IMR-90 (cell line): Measurements from ENCODE around the gene ELMO1. TPM values are rescaled to one million over a fixed set of nuclear protein-coding genes. Genes with fewer than 3 reads are reported as not detected.

Source experiments
- ATAC-seq: fragments of 200-7000 bp; cut with Tn5 transposase; 2 replicates; pipeline ENCODE4 v1.9.1; 2020; ENCODE audit warnings: low read depth, mild to moderate bottlenecking, moderate library complexity
- BruUV-seq: library from RNA; stranded (reverse); fragments of 400-500 nt; replicated peaks from 2 replicates; lab custom pipeline; 2021; lab: Mats Ljungman, UMichigan
- CTCF ChIA-PET: fragments of 300-600 bp; formaldehyde crosslinking; extraction: SDS; loops from one replicate; lab custom pipeline; 2021; ENCODE audit warnings: antibody characterized with exemption; lab: Yijun Ruan, JAX
- POLR2A ChIA-PET: fragments of 300-600 bp; sonication (Branson Sonifier 250); formaldehyde crosslinking; loops from one replicate; lab custom pipeline; 2022; ENCODE audit warnings: antibody characterized with exemption; ENCODE audit not compliant: unreplicated experiment; lab: Charles Lee
- DNase-seq: peaks from one replicate; pipeline ENCODE4 v3.0.0; 2013
- H2AFZ ChIP-seq: replicated peaks from 2 replicates; pipeline ENCODE3; 2013; ENCODE audit warnings: low read length, mild to moderate bottlenecking; ENCODE audit not compliant: poor library complexity
- H2AK5ac ChIP-seq: 2 replicates; pipeline ENCODE4 v1.6.1; 2013; ENCODE audit warnings: low read depth, low read length, inconsistent platforms
- H2AK9ac ChIP-seq: replicated peaks from 2 replicates; pipeline ENCODE3; 2013; ENCODE audit warnings: mild to moderate bottlenecking, low read depth, low read length, moderate library complexity; ENCODE audit not compliant: poor library complexity
- H2BK120ac ChIP-seq: 2 replicates; pipeline ENCODE4 v1.6.1; 2013; ENCODE audit warnings: low read depth, low read length, inconsistent platforms
- H2BK15ac ChIP-seq: 3 replicates; pipeline ENCODE4 v1.6.1; 2013; ENCODE audit warnings: low read depth, low read length, inconsistent platforms
- H2BK20ac ChIP-seq: 2 replicates; pipeline ENCODE4 v1.6.1; 2013; ENCODE audit warnings: low read depth, mild to moderate bottlenecking, inconsistent platforms, low read length, moderate library complexity
- H2BK5ac ChIP-seq: 2 replicates; pipeline ENCODE4 v1.6.1; 2013; ENCODE audit warnings: mild to moderate bottlenecking, low read depth, low read length, inconsistent platforms; ENCODE audit not compliant: poor library complexity, severe bottlenecking
- H3K14ac ChIP-seq: replicated peaks from 2 replicates; pipeline ENCODE4 v1.6.1; 2013; ENCODE audit warnings: low read depth, low read length, inconsistent platforms
- H3K18ac ChIP-seq: 2 replicates; pipeline ENCODE4 v1.6.1; 2013; ENCODE audit warnings: low read depth, low read length, control low read depth
- H3K23ac ChIP-seq: 2 replicates; pipeline ENCODE4 v1.6.1; 2013; ENCODE audit warnings: low read depth, low read length, inconsistent platforms
- H3K27ac ChIP-seq: 2 replicates; pipeline ENCODE4 v1.5.1; 2013; ENCODE audit warnings: mild to moderate bottlenecking, control low read depth, low read length; ENCODE audit not compliant: insufficient read depth
- H3K27me3 ChIP-seq: 2 replicates; pipeline ENCODE4 v1.6.1; 2013; ENCODE audit warnings: low read length; ENCODE audit not compliant: control insufficient read depth, insufficient read depth
- H3K36me3 ChIP-seq: 2 replicates; pipeline ENCODE4 v1.6.1; 2013; ENCODE audit warnings: low read length, mixed read lengths; ENCODE audit not compliant: control insufficient read depth, insufficient read depth
- H3K4ac ChIP-seq: 2 replicates; pipeline ENCODE4 v1.6.1; 2013; ENCODE audit warnings: low read depth, low read length, inconsistent platforms
- H3K4me1 ChIP-seq: 2 replicates; pipeline ENCODE4 v1.6.1; 2013; ENCODE audit warnings: low read length, mixed read lengths; ENCODE audit not compliant: control insufficient read depth, insufficient read depth
- H3K4me2 ChIP-seq: 2 replicates; pipeline ENCODE4 v1.6.1; 2013; ENCODE audit warnings: low read depth, mild to moderate bottlenecking, control low read depth, low read length, moderate library complexity
- H3K4me3 ChIP-seq: 2 replicates; pipeline ENCODE4 v1.5.1; 2013; ENCODE audit warnings: low read depth, mild to moderate bottlenecking, control low read depth, low read length, moderate library complexity; ENCODE audit not compliant: insufficient read depth
- H3K56ac ChIP-seq: 2 replicates; pipeline ENCODE4 v1.6.1; 2013; ENCODE audit warnings: low read length, inconsistent platforms; ENCODE audit not compliant: insufficient read depth; ENCODE audit errors: extremely low read depth
- H3K79me1 ChIP-seq, 2 experiments: 2 replicates each; pipeline ENCODE4 v1.6.1; 2013; ENCODE audit warnings: low read length in 2 of 2, inconsistent platforms in 1 of 2, low read depth in 1 of 2
- H3K9ac ChIP-seq: 2 replicates; pipeline ENCODE4 v1.6.1; 2013; ENCODE audit warnings: low read depth, low read length, control low read depth
- H3K9me1 ChIP-seq: 2 replicates; pipeline ENCODE4 v1.6.1; 2013; ENCODE audit warnings: low read length, inconsistent platforms; ENCODE audit not compliant: insufficient read depth
- H3K9me3 ChIP-seq: 2 replicates; pipeline ENCODE4 v1.6.1; 2013; ENCODE audit warnings: low read length; ENCODE audit not compliant: control insufficient read depth, insufficient read depth
- H4K20me1 ChIP-seq: 2 replicates; pipeline ENCODE4 v1.6.1; 2013; ENCODE audit warnings: low read length, inconsistent platforms; ENCODE audit not compliant: insufficient read depth
- H4K5ac ChIP-seq: 2 replicates; pipeline ENCODE4 v1.6.1; 2013; ENCODE audit warnings: mild to moderate bottlenecking, low read depth, low read length, control low read depth
- H4K8ac ChIP-seq, 2 experiments: 2 replicates each; pipeline ENCODE4 v1.6.1; 2013; ENCODE audit warnings: low read depth in 2 of 2, low read length in 2 of 2, control low read depth in 1 of 2, inconsistent platforms in 1 of 2
- H4K91ac ChIP-seq: 2 replicates; pipeline ENCODE4 v1.6.1; 2013; ENCODE audit warnings: low read depth, low read length, inconsistent platforms; ENCODE audit not compliant: insufficient read depth
- BHLHE40 ChIP-seq: fragments of 150-350 bp; IDR thresholded peaks from 2 replicates; pipeline ENCODE4 v1.6.1; 2016; ENCODE audit warnings: mild to moderate bottlenecking, low read depth, low read length
- CEBPB ChIP-seq: IDR thresholded peaks from 2 replicates; pipeline ENCODE4 v1.6.1; 2012; ENCODE audit warnings: low read depth, low read length, improper control_type of control experiment
- CHD1 ChIP-seq: IDR thresholded peaks from 2 replicates; pipeline ENCODE4 v1.6.1; 2012; ENCODE audit warnings: low read depth, low read length, improper control_type of control experiment
- CTCF ChIP-seq: conservative IDR thresholded peaks from 2 replicates; pipeline ENCODE4 v1.5.1; 2012; ENCODE audit warnings: mild to moderate bottlenecking, low read depth, low read length, improper control_type of control experiment
- FOS ChIP-seq: fragments of 150-350 bp; IDR thresholded peaks from 2 replicates; pipeline ENCODE4 v1.6.1; 2016; ENCODE audit warnings: low read depth, low read length
- MAFK ChIP-seq: IDR thresholded peaks from 2 replicates; pipeline ENCODE4 v1.6.1; 2012; ENCODE audit warnings: low read depth, low read length, improper control_type of control experiment
- MAZ ChIP-seq: IDR thresholded peaks from 2 replicates; pipeline ENCODE4 v1.6.1; 2012; ENCODE audit warnings: low read depth, mild to moderate bottlenecking, low read length, improper control_type of control experiment, moderate library complexity, borderline replicate concordance
- MXI1 ChIP-seq: IDR thresholded peaks from 2 replicates; pipeline ENCODE4 v1.6.1; 2012; ENCODE audit warnings: low read depth, mild to moderate bottlenecking, low read length, moderate library complexity, borderline replicate concordance
- NFE2L2 ChIP-seq: fragments of 150-350 bp; IDR thresholded peaks from 2 replicates; pipeline ENCODE4 v1.6.1; 2016; ENCODE audit warnings: low read depth, mild to moderate bottlenecking, low read length
- POLR2A ChIP-seq: IDR thresholded peaks from 2 replicates; pipeline ENCODE4 v1.6.1; 2012; ENCODE audit warnings: mild to moderate bottlenecking, low read depth, low read length
- RAD21 ChIP-seq: IDR thresholded peaks from 2 replicates; pipeline ENCODE4 v1.6.1; 2012; ENCODE audit warnings: low read length, improper control_type of control experiment
- RCOR1 ChIP-seq: IDR thresholded peaks from 2 replicates; pipeline ENCODE4 v1.6.1; 2012; ENCODE audit warnings: mild to moderate bottlenecking, low read length, improper control_type of control experiment; ENCODE audit not compliant: insufficient replicate concordance
- RFX5 ChIP-seq: IDR thresholded peaks from 2 replicates; pipeline ENCODE4 v1.8.0; 2012; ENCODE audit warnings: low read depth, mild to moderate bottlenecking, low read length, moderate library complexity
- SMC3 ChIP-seq: fragments of 150-350 bp; IDR thresholded peaks from 2 replicates; pipeline ENCODE4 v1.6.1; 2016; ENCODE audit warnings: low read depth, mild to moderate bottlenecking, antibody characterized with exemption, low read length, moderate library complexity
- WGBS, 2 experiments: methylation state at CpG; one replicate each; pipeline versions ENCODE4 v1.1.5 to v1.1.7; 2013; ENCODE audit warnings: missing lambda C conversion rate in 2 of 2; ENCODE audit not compliant: insufficient read length in 1 of 2; ENCODE audit errors: extremely low coverage in 2 of 2; 5-methylcytosine and 5-hydroxymethylcytosine counted together
- dilution Hi-C: fragments of 300-500 bp; cut with HindIII; formaldehyde crosslinking; loops from one replicate; pipeline ENCODE4 v1.14.3; 2018; ENCODE audit warnings: low sequenced_read_pairs; ENCODE audit not compliant: unreplicated experiment
- in situ Hi-C: fragments of 300-500 bp; cut with MboI; formaldehyde crosslinking; loops from 3 replicates; pipeline ENCODE4 v1.14.3; 2019; ENCODE audit warnings: low sequenced_read_pairs, inconsistent platforms, mixed read lengths
- intact Hi-C: fragments of 100-400 bp; cut with micrococcal nuclease; formaldehyde crosslinking; loops from 2 replicates; pipeline ENCODE4 v1.10.0; 2022
- polyA plus RNA-seq, 3 experiments: library from polyadenylated mRNA; depleted of rRNA; stranded (reverse); fragments of >200 nt; gene quantifications; 2 replicates each; pipeline ENCODE4 v1.2.3, GENCODE V29; 2012; ENCODE audit warnings: low replicate concordance in 1 of 3
- total RNA-seq: library from RNA; depleted of rRNA; stranded (reverse); fragments of >200 nt; gene quantifications from 2 replicates; pipeline ENCODE4 v1.2.3, GENCODE V29; 2012
- TF ChIP-seq, protein P1 (sequence below): fragments of 150-350 bp; IDR thresholded peaks from 2 replicates; pipeline ENCODE4 v1.6.1; 2016; ENCODE audit warnings: low read depth, mild to moderate bottlenecking, low read length, moderate library complexity, borderline replicate concordance
- TF ChIP-seq, protein P2 (sequence below): fragments of 150-350 bp; IDR thresholded peaks from 2 replicates; pipeline ENCODE4 v1.6.1; 2017; ENCODE audit warnings: mild to moderate bottlenecking, antibody characterized with exemption, low read length, low read depth

Gene ELMO1
- total and polyA plus RNA-seq, 2 of the 4 experiments (the other 2 are of a cell fraction): 0.03 TPM; not detected in 1

GRCh38 chr7:36852931-36853330 is 595.7 kb downstream of the ELMO1 start:
- Histone ChIP-seq H3K56ac (no peak overlapping the region), H3K79me1 (no peaks in the 10 kb centered on the region), H4K5ac (no peak overlapping the region), H3K9ac (no peak overlapping the region), H3K23ac (no peak overlapping the region), H4K91ac (no peak overlapping the region), H3K9me3 (no peaks in the 10 kb centered on the region), H2BK120ac (no peak overlapping the region), H3K27me3 (no peaks in the 10 kb centered on the region), H2AFZ (no peak overlapping the region), H2AK5ac (no peak overlapping the region), H3K27ac (no peak overlapping the region), H3K18ac (no peak overlapping the region), H3K4me3 (no peak overlapping the region), H3K4ac (no peak overlapping the region), H4K20me1 (no peaks in the 10 kb centered on the region), H3K4me1 (no peaks in the 10 kb centered on the region), H3K36me3 (no peaks in the 10 kb centered on the region), H3K9me1 (no peaks in the 10 kb centered on the region), H2AK9ac (no peak overlapping the region), H3K4me2 (no peak overlapping the region), H4K8ac (no peak overlapping the region), H2BK5ac (no peak overlapping the region), H2BK15ac (no peak overlapping the region), H2BK20ac (no peak overlapping the region), H3K14ac (no peak overlapping the region)
- POLR2A ChIA-PET: no interaction called here
- CTCF ChIA-PET: no interaction called here
- ATAC-seq (no peak), DNase-seq (no peak)
- no CpG with 5 or more reads among the region's 1 CpG for WGBS, 2 experiments
- TF ChIP-seq MAZ (no peak), RFX5 (no peak), BHLHE40 (no peak), POLR2A (no peak), MXI1 (no peak), RAD21 (no peak), RCOR1 (no peak), CEBPB (no peak), CTCF (no peak), CHD1 (no peak), NFE2L2 (no peak), SMC3 (no peak), FOS (no peak), MAFK (no peak)
- TF ChIP-seq, protein P1, sequence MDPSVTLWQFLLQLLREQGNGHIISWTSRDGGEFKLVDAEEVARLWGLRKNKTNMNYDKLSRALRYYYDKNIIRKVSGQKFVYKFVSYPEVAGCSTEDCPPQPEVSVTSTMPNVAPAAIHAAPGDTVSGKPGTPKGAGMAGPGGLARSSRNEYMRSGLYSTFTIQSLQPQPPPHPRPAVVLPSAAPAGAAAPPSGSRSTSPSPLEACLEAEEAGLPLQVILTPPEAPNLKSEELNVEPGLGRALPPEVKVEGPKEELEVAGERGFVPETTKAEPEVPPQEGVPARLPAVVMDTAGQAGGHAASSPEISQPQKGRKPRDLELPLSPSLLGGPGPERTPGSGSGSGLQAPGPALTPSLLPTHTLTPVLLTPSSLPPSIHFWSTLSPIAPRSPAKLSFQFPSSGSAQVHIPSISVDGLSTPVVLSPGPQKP: no peak
- TF ChIP-seq, protein P2, sequence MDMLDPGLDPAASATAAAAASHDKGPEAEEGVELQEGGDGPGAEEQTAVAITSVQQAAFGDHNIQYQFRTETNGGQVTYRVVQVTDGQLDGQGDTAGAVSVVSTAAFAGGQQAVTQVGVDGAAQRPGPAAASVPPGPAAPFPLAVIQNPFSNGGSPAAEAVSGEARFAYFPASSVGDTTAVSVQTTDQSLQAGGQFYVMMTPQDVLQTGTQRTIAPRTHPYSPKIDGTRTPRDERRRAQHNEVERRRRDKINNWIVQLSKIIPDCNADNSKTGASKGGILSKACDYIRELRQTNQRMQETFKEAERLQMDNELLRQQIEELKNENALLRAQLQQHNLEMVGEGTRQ: no peak
- dilution Hi-C loops (no loop called here), in situ Hi-C loops (no loop called here), intact Hi-C loops (no loop called here)
- BruUV-seq: no TSS peak
